HepG2 (cell line): ENCODE measurements around the gene FOXA1. TPM values are rescaled to one million over a fixed set of nuclear protein-coding genes. Genes with fewer than 3 reads are reported as not detected.

ENCODE experiments used
- AHR ChIP-seq: IDR thresholded peaks from 2 replicates; pipeline ENCODE4 v1.6.1; 2018; ENCODE audit warnings: missing genetic modification reagents, missing compliant biosample characterization
- AKAP8 ChIP-seq: sonication (generic); formaldehyde crosslinking; IDR thresholded peaks from 2 replicates; pipeline ENCODE4 v1.5.1; 2020; ENCODE audit warnings: mild to moderate bottlenecking, missing genetic modification reagents
- BRD4 ChIP-seq: sonication (generic); formaldehyde crosslinking; IDR thresholded peaks from 2 replicates; pipeline ENCODE4 v1.4.0; 2020; ENCODE audit warnings: missing genetic modification reagents
- CREBL2 ChIP-seq: sonication (generic); formaldehyde crosslinking; IDR thresholded peaks from 2 replicates; pipeline ENCODE4 v1.8.1; 2023; ENCODE audit warnings: missing genetic modification reagents, mild to moderate bottlenecking, borderline replicate concordance
- DDIT3 ChIP-seq: sonication (generic); formaldehyde crosslinking; IDR thresholded peaks from 2 replicates; pipeline ENCODE4 v1.4.0; 2020; ENCODE audit warnings: mild to moderate bottlenecking, missing genetic modification reagents
- FLYWCH1 ChIP-seq: sonication (generic); formaldehyde crosslinking; IDR thresholded peaks from 2 replicates; pipeline ENCODE4 v1.8.1; 2023; ENCODE audit warnings: mild to moderate bottlenecking, missing genetic modification reagents
- HNRNPLL ChIP-seq: fragments of 200-400 bp; formaldehyde crosslinking; IDR thresholded peaks from 2 replicates; pipeline ENCODE4 v1.6.1; 2017; ENCODE audit warnings: mild to moderate bottlenecking, low read depth, low read length; ENCODE audit not compliant: poor library complexity, severe bottlenecking
- KDM5B ChIP-seq: sonication (generic); formaldehyde crosslinking; IDR thresholded peaks from 2 replicates; pipeline ENCODE4 v1.4.0; 2020; ENCODE audit warnings: missing genetic modification reagents, mild to moderate bottlenecking, borderline replicate concordance
- MIER2 ChIP-seq: IDR thresholded peaks from 2 replicates; pipeline ENCODE4 v1.6.1; 2016; ENCODE audit warnings: missing biosample characterization, missing genetic modification reagents
- MTA1 ChIP-seq: sonication (generic); formaldehyde crosslinking; IDR thresholded peaks from 2 replicates; pipeline ENCODE4 v1.4.0; 2020; ENCODE audit warnings: missing genetic modification reagents, mild to moderate bottlenecking, borderline replicate concordance
- MXD3 ChIP-seq: IDR thresholded peaks from 2 replicates; pipeline ENCODE4 v1.6.1; 2016; ENCODE audit warnings: mild to moderate bottlenecking, missing biosample characterization, missing genetic modification reagents
- NFATC3 ChIP-seq: sonication (generic); formaldehyde crosslinking; IDR thresholded peaks from 2 replicates; pipeline ENCODE4 v1.5.1; 2020; ENCODE audit warnings: mild to moderate bottlenecking, missing genetic modification reagents
- PLRG1 ChIP-seq: fragments of 450-650 bp; conservative IDR thresholded peaks from 2 replicates; pipeline ENCODE4 v1.6.1; 2016
- PPARG ChIP-seq: conservative IDR thresholded peaks from 2 replicates; pipeline ENCODE4 v1.6.1; 2016; ENCODE audit warnings: missing biosample characterization, missing genetic modification reagents
- RFX5 ChIP-seq: IDR thresholded peaks from 2 replicates; pipeline ENCODE4 v1.6.1; 2011; ENCODE audit warnings: low read depth, low read length, improper control_type of control experiment
- STAT5B ChIP-seq: sonication (generic); formaldehyde crosslinking; IDR thresholded peaks from 2 replicates; pipeline ENCODE4 v1.4.0; 2020; ENCODE audit warnings: missing genetic modification reagents
- TGIF2 ChIP-seq: IDR thresholded peaks from 2 replicates; pipeline ENCODE4 v1.6.1; 2016; ENCODE audit warnings: control low read depth, missing compliant biosample characterization
- TOE1 ChIP-seq: sonication (generic); formaldehyde crosslinking; IDR thresholded peaks from 2 replicates; pipeline ENCODE4 v1.4.0; 2020; ENCODE audit warnings: mild to moderate bottlenecking, missing genetic modification reagents
- U2AF1 ChIP-seq: fragments of 200-400 bp; formaldehyde crosslinking; optimal IDR thresholded peaks from 2 replicates; pipeline ENCODE3; 2017; ENCODE audit warnings: mild to moderate bottlenecking, low read depth, low read length
- ZBTB46 ChIP-seq: sonication (generic); formaldehyde crosslinking; IDR thresholded peaks from 2 replicates; pipeline ENCODE4 v1.4.0; 2020; ENCODE audit warnings: mild to moderate bottlenecking, missing genetic modification reagents, borderline replicate concordance
- ZMYM4 ChIP-seq: sonication (generic); formaldehyde crosslinking; IDR thresholded peaks from 2 replicates; pipeline ENCODE4 v1.8.1; 2023; ENCODE audit warnings: mild to moderate bottlenecking, missing genetic modification reagents
- ZNF121 ChIP-seq: sonication (generic); formaldehyde crosslinking; IDR thresholded peaks from 2 replicates; pipeline ENCODE4 v1.5.0; 2020; ENCODE audit warnings: mild to moderate bottlenecking, missing genetic modification reagents
- ZNF496 ChIP-seq: sonication (generic); formaldehyde crosslinking; IDR thresholded peaks from 2 replicates; pipeline ENCODE4 v1.8.1; 2023; ENCODE audit warnings: mild to moderate bottlenecking, moderate library complexity, missing genetic modification reagents; ENCODE audit not compliant: insufficient replicate concordance
- ZNF543 ChIP-seq: sonication (generic); formaldehyde crosslinking; IDR thresholded peaks from 2 replicates; pipeline ENCODE4 v1.4.0; 2020; ENCODE audit warnings: mild to moderate bottlenecking, missing genetic modification reagents
- ZNF788 ChIP-seq: sonication (generic); formaldehyde crosslinking; IDR thresholded peaks from 2 replicates; pipeline ENCODE4 v1.5.0; 2020; ENCODE audit warnings: mild to moderate bottlenecking, missing genetic modification reagents, borderline replicate concordance
- polyA plus RNA-seq, 8 experiments: library from polyadenylated mRNA; depleted of rRNA in 3 of 8; stranded (reverse) in 7 of 8; unstranded in 1 of 8; fragments of >200 nt; fragmentation: Illumina TruSeq in 4 of 8; extraction: Trizol in 4 of 8; gene quantifications; 2 replicates each; pipeline versions ENCODE4 v1.2.1 to v1.2.3, GENCODE V29; 2011 to 2016; ENCODE audit warnings: low read depth in 4 of 8, missing spikeins in 1 of 8, mixed read lengths in 1 of 8; ENCODE audit not compliant: insufficient read depth in 1 of 8
- total RNA-seq, 5 experiments: library from RNA; depleted of rRNA; stranded (reverse); fragments of >200 nt; fragmentation: Illumina TruSeq; extraction: Trizol; gene quantifications; 2 replicates each; pipeline ENCODE4 v1.2.3, GENCODE V29; 2016; ENCODE audit warnings: low read depth in 1 of 5

FOXA1 gene
- total and polyA plus RNA-seq, 2 of the 13 experiments (the other 11 are each of a cell fraction or from before 2014, with no cell fraction given) = 43.4 to 58.6 TPM

- TF ChIP-seq ZNF121 (CRISPR knock-in tag) = no peak
- no peak; the same call in 1 of the 2 replicates for TF ChIP-seq FLYWCH1 (CRISPR knock-in tag)
- peak; percentile 94; the same call in 1 of the 2 replicates for TF ChIP-seq TOE1
- no peak for TF ChIP-seq MIER2
- no peak for TF ChIP-seq TGIF2 (CRISPR knock-in tag)
- TF ChIP-seq U2AF1 = peak; percentile 47
- no peak for TF ChIP-seq DDIT3 (CRISPR knock-in tag)
- TF ChIP-seq PLRG1 = no peak
- TF ChIP-seq ZNF543 = peak; percentile 77
- TF ChIP-seq STAT5B (CRISPR knock-in tag) = 0 out of 2 replicates have a peak, but pooled peaks have one; percentile 37
- TF ChIP-seq ZNF496 = no peak
- peak; percentile 92 for TF ChIP-seq ZMYM4 (CRISPR knock-in tag)
- TF ChIP-seq CREBL2 (CRISPR knock-in tag) = no peak; the same call in 1 of the 2 replicates
- no peak; the same call in 1 of the 2 replicates for TF ChIP-seq NFATC3 (CRISPR knock-in tag)
- TF ChIP-seq AHR (CRISPR knock-in tag) = peak; percentile 71
- TF ChIP-seq AKAP8 (CRISPR knock-in tag) = no peak
- peak; percentile 27; the same call in 1 of the 2 replicates for TF ChIP-seq RFX5
- peak; percentile 92; the same call in 1 of the 2 replicates for TF ChIP-seq ZNF788
- TF ChIP-seq HNRNPLL = peak; percentile 100
- peak; percentile 36; the same call in 1 of the 2 replicates for TF ChIP-seq BRD4 (CRISPR knock-in tag)
- peak; percentile 99; the same call in 1 of the 2 replicates for TF ChIP-seq MTA1 (CRISPR knock-in tag)
- peak; percentile 98 for TF ChIP-seq KDM5B (CRISPR knock-in tag)
- TF ChIP-seq PPARG (CRISPR knock-in tag) = 0 out of 2 replicates have a peak, but pooled peaks have one; percentile 29
- peak; percentile 91 for TF ChIP-seq MXD3 (CRISPR knock-in tag)
- TF ChIP-seq ZBTB46 = no peak
Observed at GRCh38 chr14:37587881-37588666, 7.0 kb downstream of the FOXA1 start (continued).
